Urinary bladder (tissue), 4 donors: Measurements from ENCODE around the gene MTA3. TPM values are rescaled to one million over a fixed set of nuclear protein-coding genes. Genes with fewer than 3 reads are reported as not detected.
"Not testable (repeated sequence)": the region's sequence is repeated elsewhere in the genome, so short reads cannot be mapped to it uniquely, and the experiment has no call there.

ENCODE experiments used
- DNase-seq: peaks from one replicate; pipeline ENCODE4 v3.0.0-alpha.2; 2015; ENCODE audit errors: extremely low spot score
- H3K27ac ChIP-seq: one replicate; pipeline ENCODE4 v1.5.1; 2013; ENCODE audit warnings: low read depth, mild to moderate bottlenecking, moderate library complexity
- H3K36me3 ChIP-seq: one replicate; pipeline ENCODE4 v1.6.1; 2013; ENCODE audit warnings: mild to moderate bottlenecking, moderate library complexity; ENCODE audit not compliant: insufficient read depth
- H3K4me1 ChIP-seq: one replicate; pipeline ENCODE4 v1.6.1; 2013; ENCODE audit warnings: mild to moderate bottlenecking, moderate library complexity; ENCODE audit not compliant: insufficient read depth
- H3K4me3 ChIP-seq: one replicate; pipeline ENCODE4 v1.5.1; 2013; ENCODE audit warnings: low read depth, low read length
- WGBS: extraction: QIAGEN DNeasy Blood & Tissue Kit; methylation state at CpG from one replicate; pipeline ENCODE4 v1.1.7; 2013; 5-methylcytosine and 5-hydroxymethylcytosine counted together
- polyA plus RNA-seq: library from polyadenylated mRNA; stranded (reverse); fragments of 200-250 nt; gene quantifications from one replicate; pipeline ENCODE4 v1.2.3, GENCODE V29; 2013
- total RNA-seq: library from RNA; depleted of rRNA; stranded (reverse); fragments of >200 nt; gene quantifications from one replicate; pipeline ENCODE4 v1.2.3, GENCODE V29; 2014
- donor health status: healthy with polysubstance abuse.
- donor health status: healthy.

MTA3 gene
- total and polyA plus RNA-seq, 2 donors: 28.0 to 62.3 TPM

DNA sequence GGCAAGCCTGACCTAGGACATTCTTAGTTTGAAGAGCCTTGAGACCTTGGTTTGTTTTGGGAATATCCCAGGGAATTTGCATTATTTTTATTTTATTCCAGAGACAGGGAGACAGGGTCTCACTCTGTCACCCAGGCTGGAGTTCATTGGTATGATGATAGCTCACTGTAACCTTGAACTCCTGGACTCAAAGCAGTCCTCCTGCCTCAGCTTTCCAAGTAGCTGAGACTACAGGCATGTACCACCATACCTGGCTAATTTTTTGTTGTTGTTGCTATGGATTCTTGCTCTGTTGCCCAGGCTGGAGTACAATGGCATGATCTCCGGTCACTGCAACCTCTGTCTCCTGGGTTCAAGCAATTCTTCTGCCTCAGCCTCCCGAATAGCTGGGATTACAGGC lies 4.8 kb downstream of the MTA3 start:
- H3K27ac ChIP-seq: no peak overlapping the region
- no peaks in the 10 kb centered on the region for H3K36me3 ChIP-seq
- 97% methylated on average over 2 of the region's 2 CpGs for WGBS
- H3K4me1 ChIP-seq: no peaks in the 10 kb centered on the region
- H3K4me3 ChIP-seq: no peak overlapping the region
- DNase-seq: no peak

DNA sequence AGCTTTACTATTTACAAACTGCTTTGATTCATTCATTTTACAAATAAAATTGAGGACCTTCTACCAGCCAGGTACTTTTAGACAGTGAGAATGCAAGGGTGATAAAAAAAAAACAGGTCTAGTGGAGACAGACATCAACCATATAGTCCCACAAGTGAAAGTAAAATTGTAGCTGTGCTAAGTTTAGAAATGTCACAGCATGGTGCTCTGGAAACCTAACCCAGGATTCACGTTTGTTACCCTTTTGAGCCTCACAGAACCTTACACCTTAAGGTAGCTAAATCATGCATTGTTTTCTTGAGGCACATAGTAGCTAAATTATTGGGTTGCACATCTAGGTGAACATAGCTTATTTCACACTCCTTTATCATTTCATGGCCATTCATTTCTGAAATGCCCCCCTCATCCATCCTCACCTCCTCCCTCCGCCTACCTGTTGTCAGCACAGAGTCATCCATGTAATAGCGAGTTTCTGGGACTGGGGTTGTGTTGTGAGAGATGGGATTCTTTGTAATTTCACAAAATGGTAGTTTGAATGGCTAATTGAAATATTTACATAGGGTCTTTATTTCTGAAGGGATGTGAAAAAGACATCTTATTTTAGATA lies 7.1 kb downstream of the MTA3 start:
- Histone ChIP-seq H3K27ac (no peak overlapping the region), H3K4me3 (no peak overlapping the region), H3K4me1 (no peaks in the 10 kb centered on the region), H3K36me3 (no peaks in the 10 kb centered on the region)
- 90% methylated on average over 3 of the region's 3 CpGs for WGBS
- DNase-seq: no peak

DNA sequence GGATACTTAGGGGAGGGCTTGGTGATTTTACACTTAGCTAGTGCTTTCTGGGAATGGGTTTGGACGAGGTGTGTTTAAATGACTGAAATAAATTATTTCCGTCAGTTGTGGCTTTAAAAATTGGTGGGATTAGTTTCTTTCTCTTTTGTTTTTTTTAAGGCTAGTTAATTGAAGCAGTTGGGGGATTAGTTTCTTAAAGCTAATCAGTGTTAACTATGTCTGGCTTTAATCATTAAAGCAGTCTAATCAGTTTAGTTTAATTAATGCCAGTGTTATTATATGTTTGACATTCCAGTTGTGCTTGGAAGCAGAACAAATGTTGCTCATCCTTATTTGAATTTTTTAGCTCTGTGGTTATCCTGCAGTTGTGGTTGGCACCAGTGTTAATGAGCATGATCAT lies 10.2 kb downstream of the MTA3 start:
- H3K27ac ChIP-seq: no peak overlapping the region
- H3K36me3 ChIP-seq: peaks cover 2% of the 10 kb centered on the region
- no peaks in the 10 kb centered on the region for H3K4me1 ChIP-seq
- no peak for DNase-seq
- no peak overlapping the region for H3K4me3 ChIP-seq
- WGBS: 60% methylated on average over 2 of the region's 2 CpGs

DNA sequence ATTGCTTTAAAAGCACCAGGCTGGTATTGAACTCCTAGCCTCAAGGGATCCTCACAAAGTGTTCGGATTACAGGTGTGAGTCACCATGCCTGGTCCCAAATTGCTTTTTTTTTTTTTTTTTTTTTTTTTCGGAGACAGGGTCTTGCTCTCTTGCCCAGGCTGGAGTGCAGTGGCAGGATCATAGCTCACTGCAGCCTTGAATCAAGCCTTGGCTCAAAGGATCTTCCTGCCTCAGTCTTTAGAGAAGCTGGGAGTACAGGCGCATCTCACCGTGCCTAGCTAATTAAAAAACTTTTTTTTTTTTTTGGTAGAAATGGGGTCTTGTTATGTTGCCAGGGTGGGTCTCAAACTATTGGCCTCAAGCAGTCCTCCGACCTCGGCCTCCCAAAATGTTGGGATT lies 12.8 kb downstream of the MTA3 start:
- H3K4me3 ChIP-seq: no peak overlapping the region
- no peaks in the 10 kb centered on the region for H3K4me1 ChIP-seq
- no peak overlapping the region for H3K27ac ChIP-seq
- WGBS: 98% methylated on average over 6 of the region's 6 CpGs
- DNase-seq: no peak
- H3K36me3 ChIP-seq: peaks cover 2% of the 10 kb centered on the region

DNA sequence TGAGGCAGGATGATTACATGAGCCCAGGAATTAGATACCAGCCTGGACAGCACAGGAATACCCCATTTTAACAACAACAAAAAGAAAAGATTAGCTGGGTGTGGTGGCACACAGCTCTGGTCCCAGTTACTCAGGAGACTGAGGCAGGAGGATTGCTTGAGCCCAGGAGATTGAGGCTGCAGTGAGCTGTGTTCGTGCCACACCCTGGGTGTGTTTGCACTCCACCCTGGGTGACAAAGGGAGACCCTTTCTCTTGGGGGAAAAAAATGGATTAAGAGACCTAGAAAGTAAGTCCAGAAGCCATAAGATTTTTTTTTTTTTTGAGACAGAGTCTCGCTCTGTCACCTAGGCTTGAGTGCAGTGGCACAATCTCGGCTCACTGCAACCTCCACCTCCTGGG lies 16.2 kb downstream of the MTA3 start:
- H3K36me3 ChIP-seq, H3K4me3 ChIP-seq, H3K4me1 ChIP-seq, H3K27ac ChIP-seq, DNase-seq: not testable (repeated sequence)
- 97% methylated on average over 3 of the region's 3 CpGs for WGBS

DNA sequence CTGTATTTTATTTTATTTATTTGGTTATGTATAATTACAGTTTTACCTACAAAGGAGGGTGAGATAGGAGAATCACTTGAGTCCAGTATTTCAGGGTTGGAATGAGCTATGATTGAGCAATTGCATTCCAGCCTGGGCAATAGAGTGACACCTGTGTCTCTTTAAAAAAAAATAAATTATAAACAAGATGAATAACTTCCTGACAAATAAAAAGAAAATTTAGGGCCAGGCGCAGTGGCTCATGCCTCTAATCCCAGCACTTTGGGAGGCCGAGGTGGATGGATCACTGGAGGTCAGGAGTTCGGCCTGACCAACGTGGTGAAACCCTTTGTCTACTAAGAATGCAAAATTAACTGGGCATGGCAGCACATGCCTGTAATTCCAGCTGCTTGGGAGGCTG lies 17.3 kb downstream of the MTA3 start:
- 79% methylated on average over 4 of the region's 4 CpGs for WGBS
- Histone ChIP-seq H3K36me3 (peaks cover 2% of the 10 kb centered on the region), H3K27ac (no peak overlapping the region), H3K4me1 (no peaks in the 10 kb centered on the region), H3K4me3 (no peak overlapping the region)
- no peak for DNase-seq

DNA sequence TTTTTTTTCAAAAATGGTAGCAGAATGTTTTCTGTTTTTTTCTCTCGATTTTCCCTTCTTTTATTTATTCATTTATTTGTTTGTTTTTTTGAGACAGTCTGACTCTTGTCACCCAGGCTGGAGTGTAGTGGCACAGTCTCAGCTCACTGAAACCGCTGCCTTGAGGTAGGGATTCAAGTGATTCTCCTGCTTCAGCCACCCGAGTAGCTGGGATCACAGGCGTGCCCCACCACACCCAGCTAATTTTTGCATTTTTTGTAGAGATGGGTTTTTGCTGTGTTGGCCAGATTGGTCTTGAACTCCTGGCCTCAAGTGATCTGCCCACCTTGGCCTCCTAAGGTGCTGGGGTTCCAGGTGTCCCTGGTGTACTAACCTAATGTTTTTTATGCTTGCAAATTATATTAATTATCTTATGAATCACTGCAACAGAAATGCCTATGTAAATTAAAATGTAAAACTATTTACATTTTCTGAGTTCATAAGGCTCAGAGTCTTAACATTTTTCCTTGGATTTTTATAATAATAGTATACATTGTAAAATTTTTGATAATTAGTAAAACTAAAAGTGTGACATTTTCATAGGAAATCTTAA lies 19.2 kb downstream of the MTA3 start:
- no peak overlapping the region for H3K4me3 ChIP-seq
- H3K4me1 ChIP-seq: no peaks in the 10 kb centered on the region
- no peaks in the 10 kb centered on the region for H3K36me3 ChIP-seq
- no peak for DNase-seq
- no peak overlapping the region for H3K27ac ChIP-seq
- 97% methylated on average over 4 of the region's 4 CpGs for WGBS

DNA sequence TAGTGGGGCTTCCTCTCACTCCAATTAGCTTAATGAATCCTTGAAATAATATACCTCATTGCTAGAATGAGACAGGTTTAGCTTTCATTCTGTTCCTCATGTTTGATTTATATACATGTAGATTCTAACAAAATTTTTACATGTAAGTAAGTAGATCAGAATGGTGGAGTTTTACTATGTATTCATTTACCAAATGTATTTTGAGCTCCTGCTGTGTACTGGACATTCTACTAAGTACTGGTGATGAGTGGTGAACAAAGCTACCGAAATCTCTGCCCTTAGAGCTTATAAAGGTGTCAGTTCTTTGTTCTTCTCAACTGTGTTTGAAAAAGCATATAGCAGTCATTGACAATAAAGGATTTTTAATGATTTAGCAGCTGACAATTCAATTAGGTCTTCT lies 19.7 kb downstream of the MTA3 start:
- DNase-seq: no peak
- Histone ChIP-seq H3K4me3 (no peak overlapping the region), H3K27ac (no peak overlapping the region), H3K4me1 (no peaks in the 10 kb centered on the region), H3K36me3 (no peaks in the 10 kb centered on the region)
- 96% methylated on average over 1 of the region's 1 CpG for WGBS

DNA sequence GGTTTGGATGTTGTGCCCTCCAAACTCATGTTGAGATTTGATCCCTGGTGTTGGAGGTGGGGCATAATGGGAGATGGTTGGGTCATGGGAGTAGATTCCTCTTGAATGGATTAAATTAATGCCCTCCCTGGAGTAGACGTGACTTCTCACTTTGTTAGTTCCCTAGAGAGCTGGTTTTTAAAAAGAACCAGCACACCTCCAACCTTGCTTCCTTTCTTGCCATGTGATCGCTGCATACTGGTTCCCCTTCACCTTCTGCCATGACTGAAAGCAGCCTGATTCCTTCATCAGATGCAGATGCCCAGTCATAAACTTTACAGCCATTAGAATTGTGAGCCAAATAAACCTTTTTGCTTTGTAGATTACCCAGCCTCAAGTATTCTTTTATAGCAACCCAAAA lies 21.7 kb downstream of the MTA3 start:
- no peak overlapping the region for H3K4me3 ChIP-seq
- H3K27ac ChIP-seq: no peak overlapping the region
- no peak for DNase-seq
- H3K4me1 ChIP-seq: no peaks in the 10 kb centered on the region
- H3K36me3 ChIP-seq: no peaks in the 10 kb centered on the region
- 86% methylated on average over 2 of the region's 2 CpGs for WGBS

DNA sequence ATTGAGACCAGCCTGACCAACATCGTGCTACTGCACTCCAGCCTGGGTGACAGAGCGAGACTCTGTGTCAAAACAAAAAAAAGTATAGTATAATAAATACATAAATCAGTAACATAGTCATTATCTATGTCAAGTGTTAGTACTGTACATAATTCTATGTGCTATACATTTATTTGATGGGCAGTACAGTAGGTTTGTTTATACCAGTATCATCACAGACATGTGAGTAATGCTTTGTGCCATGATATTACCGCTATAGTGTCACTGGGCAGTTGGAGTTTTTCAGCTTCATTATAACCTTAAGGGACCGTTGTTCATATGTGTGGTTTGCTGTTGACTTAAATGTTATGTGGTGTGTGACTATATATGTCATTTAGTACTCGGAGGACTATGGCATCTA lies 24.9 kb downstream of the MTA3 start:
- no peak for DNase-seq
- WGBS: 95% methylated on average over 5 of the region's 5 CpGs
- no peaks in the 10 kb centered on the region for H3K4me1 ChIP-seq
- no peak overlapping the region for H3K4me3 ChIP-seq
- H3K36me3 ChIP-seq: no peaks in the 10 kb centered on the region
- no peak overlapping the region for H3K27ac ChIP-seq

DNA sequence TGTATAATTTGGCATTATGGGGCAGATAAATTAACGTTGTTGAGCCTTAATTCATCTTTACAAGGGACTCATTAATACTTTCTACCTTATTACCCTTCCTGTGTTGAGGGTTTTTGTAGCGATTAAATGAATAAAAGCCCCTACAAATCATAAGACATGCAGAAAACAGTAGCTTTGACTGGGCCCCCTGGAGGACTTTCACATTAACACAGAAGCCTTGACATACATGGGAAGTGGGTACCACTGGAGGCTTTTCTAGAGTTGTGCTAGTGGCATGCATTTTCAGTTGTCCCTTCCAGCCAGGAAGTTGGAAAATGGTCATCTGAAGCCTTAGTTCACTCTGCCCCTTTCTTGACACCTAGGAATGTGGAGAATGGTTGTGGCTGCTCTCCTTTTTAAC lies 30.2 kb downstream of the MTA3 start:
- DNase-seq: no peak
- Histone ChIP-seq H3K36me3 (no peaks in the 10 kb centered on the region), H3K4me3 (no peak overlapping the region), H3K4me1 (peaks cover 2% of the 10 kb centered on the region), H3K27ac (no peak overlapping the region)
- WGBS: 75% methylated on average over 2 of the region's 2 CpGs

DNA sequence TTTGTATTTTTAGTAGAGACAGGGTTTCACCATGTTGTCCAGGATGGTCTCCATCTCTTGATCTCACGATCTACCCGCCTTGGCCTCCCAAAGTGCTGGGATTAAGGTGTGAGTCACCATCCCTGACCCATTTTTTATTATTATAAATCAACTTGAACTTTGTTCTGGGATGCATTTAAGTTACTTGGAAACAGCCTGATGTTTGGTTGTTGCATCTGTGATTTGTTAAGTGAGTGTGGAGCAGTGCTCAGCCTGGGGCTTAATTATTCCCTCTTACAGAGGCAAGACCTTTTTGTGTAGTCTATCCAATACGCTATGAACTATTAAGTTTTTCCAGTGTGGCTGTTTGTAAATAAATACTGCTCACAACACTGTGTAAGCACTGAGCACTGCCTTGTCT lies 32.6 kb downstream of the MTA3 start:
- Histone ChIP-seq H3K4me1 (peaks cover 2% of the 10 kb centered on the region), H3K4me3 (no peak overlapping the region), H3K36me3 (no peaks in the 10 kb centered on the region), H3K27ac (no peak overlapping the region)
- WGBS: 84% methylated on average over 3 of the region's 3 CpGs
- no peak for DNase-seq

DNA sequence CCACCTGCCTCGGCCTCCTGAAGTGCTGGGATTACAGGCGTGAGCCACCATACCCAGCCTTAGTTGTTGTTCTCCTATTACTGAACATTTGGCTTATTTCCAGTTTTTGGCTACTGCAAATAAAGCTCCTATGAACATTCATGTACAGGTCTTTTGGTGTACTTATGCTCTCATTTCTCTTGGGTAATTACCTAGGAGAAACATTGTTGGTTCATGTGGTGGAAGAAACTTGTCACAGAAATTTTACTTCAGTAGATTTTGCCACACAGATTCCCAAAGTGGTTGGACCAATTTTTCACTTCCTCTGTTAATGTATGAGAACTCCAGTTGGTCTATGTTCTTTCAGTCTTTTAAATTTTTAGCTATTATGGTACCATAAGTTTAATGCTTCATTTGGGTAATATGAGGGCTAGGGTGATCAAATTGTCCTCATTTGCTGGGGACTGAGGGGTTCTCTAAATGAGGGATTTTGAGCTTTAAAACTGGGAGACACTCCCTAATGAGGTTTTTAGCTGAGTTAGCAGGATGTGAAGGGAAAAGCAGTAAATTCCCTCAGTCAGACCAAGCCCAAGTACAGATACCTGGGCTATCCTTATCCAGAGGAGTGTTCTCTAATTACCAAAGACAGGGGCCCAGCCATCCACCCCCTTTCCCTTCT lies 33.9 kb downstream of the MTA3 start:
- no peak overlapping the region for H3K27ac ChIP-seq
- H3K36me3 ChIP-seq: no peaks in the 10 kb centered on the region
- no peak overlapping the region for H3K4me3 ChIP-seq
- peaks cover 2% of the 10 kb centered on the region for H3K4me1 ChIP-seq
- no peak for DNase-seq
- 94% methylated on average over 2 of the region's 2 CpGs for WGBS

DNA sequence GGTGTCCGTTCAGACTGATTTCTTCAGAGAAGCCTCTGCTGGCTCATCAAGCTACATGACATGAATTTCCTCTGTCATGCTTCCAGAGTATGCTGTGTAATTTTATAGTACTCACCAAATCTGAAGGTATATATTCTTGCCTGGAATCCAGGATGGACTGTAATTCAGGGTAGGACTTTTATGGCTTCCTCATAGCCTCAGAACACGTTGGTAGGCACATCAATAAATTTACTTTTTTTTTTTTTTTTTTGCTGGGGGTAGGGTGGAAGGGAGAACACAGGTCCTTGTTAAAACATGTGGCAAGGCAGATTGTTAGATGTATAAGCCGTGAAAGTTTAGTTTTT lies 34.4 kb downstream of the MTA3 start:
- H3K27ac ChIP-seq: no peak overlapping the region
- DNase-seq: no peak
- no peaks in the 10 kb centered on the region for H3K36me3 ChIP-seq
- WGBS: 84% methylated on average over 3 of the region's 3 CpGs
- no peak overlapping the region for H3K4me3 ChIP-seq
- peaks cover 2% of the 10 kb centered on the region for H3K4me1 ChIP-seq
